Measurements from ENCODE around the gene PALD1.

DNA sequence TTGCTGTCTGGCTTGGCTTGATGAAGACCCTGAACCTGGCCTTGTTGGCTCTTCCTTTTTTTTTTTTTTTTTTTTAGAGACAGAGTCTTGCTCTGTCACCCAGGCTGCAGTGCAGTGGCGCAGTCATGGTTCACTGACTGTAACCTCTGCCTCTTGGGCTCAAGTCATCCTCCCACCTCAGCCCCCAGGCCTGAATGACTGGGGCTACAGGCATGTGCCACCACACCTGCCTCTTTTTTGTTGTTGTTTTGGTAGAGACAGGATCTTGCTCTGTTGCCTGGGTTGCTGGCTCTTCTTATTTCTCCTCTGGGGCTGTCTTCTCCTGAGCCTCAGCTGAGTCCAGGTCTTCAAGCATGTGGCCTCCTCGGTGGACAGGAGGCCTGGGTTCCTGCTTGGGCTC lies 79.3 kb downstream of the PALD1 start:
- TF ChIP-seq, protein P1, sequence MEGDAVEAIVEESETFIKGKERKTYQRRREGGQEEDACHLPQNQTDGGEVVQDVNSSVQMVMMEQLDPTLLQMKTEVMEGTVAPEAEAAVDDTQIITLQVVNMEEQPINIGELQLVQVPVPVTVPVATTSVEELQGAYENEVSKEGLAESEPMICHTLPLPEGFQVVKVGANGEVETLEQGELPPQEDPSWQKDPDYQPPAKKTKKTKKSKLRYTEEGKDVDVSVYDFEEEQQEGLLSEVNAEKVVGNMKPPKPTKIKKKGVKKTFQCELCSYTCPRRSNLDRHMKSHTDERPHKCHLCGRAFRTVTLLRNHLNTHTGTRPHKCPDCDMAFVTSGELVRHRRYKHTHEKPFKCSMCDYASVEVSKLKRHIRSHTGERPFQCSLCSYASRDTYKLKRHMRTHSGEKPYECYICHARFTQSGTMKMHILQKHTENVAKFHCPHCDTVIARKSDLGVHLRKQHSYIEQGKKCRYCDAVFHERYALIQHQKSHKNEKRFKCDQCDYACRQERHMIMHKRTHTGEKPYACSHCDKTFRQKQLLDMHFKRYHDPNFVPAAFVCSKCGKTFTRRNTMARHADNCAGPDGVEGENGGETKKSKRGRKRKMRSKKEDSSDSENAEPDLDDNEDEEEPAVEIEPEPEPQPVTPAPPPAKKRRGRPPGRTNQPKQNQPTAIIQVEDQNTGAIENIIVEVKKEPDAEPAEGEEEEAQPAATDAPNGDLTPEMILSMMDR (IDR thresholded peaks at IDR 0.05) = no peak
- no peak for TF ChIP-seq POLR2A (IDR thresholded peaks at IDR 0.05)
